22Rv1 (cell line): ENCODE results near the gene FAM180B.

Experiments used
- CTCF ChIP-seq: fragments of 450-650 bp; IDR thresholded peaks from 2 replicates; pipeline ENCODE4 v1.5.1; 2017; ENCODE audit warnings: mild to moderate bottlenecking
- ZFX ChIP-seq: fragments of 450-650 bp; IDR thresholded peaks from 2 replicates; pipeline ENCODE4 v1.6.1; 2017; ENCODE audit warnings: antibody characterized with exemption, borderline replicate concordance

- TF ChIP-seq CTCF (no peak), ZFX (no peak)
Measured at GRCh38 chr11:47593934-47594855, 7.7 kb downstream of the FAM180B start, which contains the start of gene C1QTNF4.
